Calu3 (cell line): ENCODE results near the gene CAMKMT. TPM values are rescaled to one million over a fixed set of nuclear protein-coding genes. Genes with fewer than 3 reads are reported as not detected.

Source experiments
- BruUV-seq: library from RNA; stranded (reverse); fragments of 400-500 nt; replicated peaks from 2 replicates; lab custom pipeline; 2021; lab: Mats Ljungman, UMichigan
- CTCF ChIA-PET: fragments of 300-600 bp; sonication (Branson Sonifier 250); formaldehyde crosslinking; loops from one replicate; lab custom pipeline; 2022; ENCODE audit warnings: antibody characterized with exemption; lab: Charles Lee
- DNase-seq: peaks from one replicate; pipeline ENCODE4 v3.0.0; 2022
- H3K27ac Mint-ChIP-seq: one replicate; pipeline ENCODE4 v1.8.0; 2022; ENCODE audit warnings: mixed read lengths; ENCODE audit not compliant: unreplicated experiment
- H3K27me3 Mint-ChIP-seq: one replicate; pipeline ENCODE4 v1.8.0; 2022; ENCODE audit warnings: mixed read lengths; ENCODE audit not compliant: unreplicated experiment
- H3K36me3 Mint-ChIP-seq: one replicate; pipeline ENCODE4 v1.8.0; 2022; ENCODE audit warnings: mild to moderate bottlenecking, moderate library complexity, mixed read lengths; ENCODE audit not compliant: insufficient read depth, unreplicated experiment
- H3K4me1 Mint-ChIP-seq: one replicate; pipeline ENCODE4 v1.8.0; 2022; ENCODE audit warnings: mild to moderate bottlenecking, low read depth, mixed read lengths; ENCODE audit not compliant: unreplicated experiment
- H3K4me3 Mint-ChIP-seq: one replicate; pipeline ENCODE4 v1.8.0; 2022; ENCODE audit warnings: mild to moderate bottlenecking, low read depth, moderate library complexity, mixed read lengths; ENCODE audit not compliant: unreplicated experiment
- H3K9me3 Mint-ChIP-seq: one replicate; pipeline ENCODE4 v1.8.0; 2022; ENCODE audit warnings: low read depth, mixed read lengths; ENCODE audit not compliant: unreplicated experiment
- CTCF ChIP-seq: fragments of 200-600 bp; IDR thresholded peaks from one replicate; pipeline ENCODE4 v1.8.0; 2022; ENCODE audit warnings: antibody characterized with exemption; ENCODE audit not compliant: unreplicated experiment
- intact Hi-C: fragments of 100-400 bp; cut with micrococcal nuclease; formaldehyde crosslinking; loops from one replicate; pipeline ENCODE4 v1.10.0; 2022; ENCODE audit not compliant: unreplicated experiment
- total RNA-seq: library from RNA; stranded (reverse); gene quantifications from 2 replicates; pipeline ENCODE4 v1.2.3, GENCODE V29; 2022

CAMKMT gene
- total RNA-seq, 1 experiment from 2014 or later: 20.6 TPM

- DNase-seq: no peak
- CTCF ChIA-PET: no interaction called here
- H3K27ac Mint-ChIP-seq: no peak overlapping the region
- H3K4me3 Mint-ChIP-seq: no peak overlapping the region
- intact Hi-C loops: no loop called here
- TF ChIP-seq CTCF: no peak
- no TSS peak for BruUV-seq
- H3K9me3 Mint-ChIP-seq: no peaks in the 10 kb centered on the region
- no peaks in the 10 kb centered on the region for H3K27me3 Mint-ChIP-seq
- peaks cover 5% of the 10 kb centered on the region for H3K36me3 Mint-ChIP-seq
- H3K4me1 Mint-ChIP-seq: peaks cover 23% of the 10 kb centered on the region
Observed at GRCh38 chr2:44349506-44349905, 12.2 kb upstream of the CAMKMT start.

GRCh38 chr2:44351088-44351487 lies 10.7 kb upstream of the CAMKMT start:
- Mint-ChIP-seq H3K4me1 (peaks cover 23% of the 10 kb centered on the region), H3K9me3 (no peaks in the 10 kb centered on the region), H3K27me3 (no peaks in the 10 kb centered on the region), H3K36me3 (peaks cover 5% of the 10 kb centered on the region), H3K27ac (no peak overlapping the region), H3K4me3 (no peak overlapping the region)
- CTCF ChIA-PET: interaction anchor here (0.6 kb wide), 1 partner anchor 99 kb away, joined by 3 read pairs; no protein-coding TSS in a partner anchor
- TF ChIP-seq CTCF: no peak
- no peak for DNase-seq
- intact Hi-C loops: no loop called here
- BruUV-seq: no TSS peak

- peaks cover 5% of the 10 kb centered on the region for H3K36me3 Mint-ChIP-seq
- no peaks in the 10 kb centered on the region for H3K27me3 Mint-ChIP-seq
- intact Hi-C loops: no loop called here
- no peaks in the 10 kb centered on the region for H3K9me3 Mint-ChIP-seq
- no peak overlapping the region for H3K27ac Mint-ChIP-seq
- CTCF ChIA-PET: no interaction called here
- peaks cover 23% of the 10 kb centered on the region for H3K4me1 Mint-ChIP-seq
- TF ChIP-seq CTCF: no peak
- BruUV-seq: no TSS peak
- no peak overlapping the region for H3K4me3 Mint-ChIP-seq
- DNase-seq: no peak
Observed at GRCh38 chr2:44351676-44352075, 10.1 kb upstream of the CAMKMT start.

- intact Hi-C loops: no loop called here
- Mint-ChIP-seq H3K27ac (no peak overlapping the region), H3K9me3 (no peaks in the 10 kb centered on the region), H3K36me3 (no peaks in the 10 kb centered on the region), H3K27me3 (no peaks in the 10 kb centered on the region), H3K4me1 (peaks cover 29% of the 10 kb centered on the region), H3K4me3 (no peak overlapping the region)
- CTCF ChIA-PET: interaction anchor here (0.6 kb wide), 1 partner anchor 488 kb away, joined by 3 read pairs; no protein-coding TSS in a partner anchor
- TF ChIP-seq CTCF: no peak
- DNase-seq: no peak
- no TSS peak for BruUV-seq
Observed at GRCh38 chr2:44352510-44352909, 9.2 kb upstream of the CAMKMT start.
